HEK293 (cell line): ENCODE measurements around the gene DCAF6.

Experiments
- MEIS1 ChIP-seq: sonication (generic); formaldehyde crosslinking; IDR thresholded peaks from 2 replicates; pipeline ENCODE4 v1.8.1; 2022; ENCODE audit warnings: missing genetic modification reagents, mild to moderate bottlenecking, borderline replicate concordance
- ZNF112 ChIP-seq: fragments of 450-650 bp; formaldehyde crosslinking; IDR thresholded peaks from 2 replicates; pipeline ENCODE4 v1.5.0; 2017; ENCODE audit warnings: missing biosample characterization, missing genetic modification characterization
- ZNF24 ChIP-seq: fragments of 450-650 bp; formaldehyde crosslinking; IDR thresholded peaks from 2 replicates; pipeline ENCODE4 v1.5.1; 2016; ENCODE audit warnings: missing biosample characterization, missing genetic modification characterization
- ZNF302 ChIP-seq: fragments of 450-650 bp; formaldehyde crosslinking; IDR thresholded peaks from 2 replicates; pipeline ENCODE4 v1.5.1; 2016; ENCODE audit warnings: missing biosample characterization, missing genetic modification characterization, low read depth
- ZNF776 ChIP-seq: fragments of 450-650 bp; formaldehyde crosslinking; IDR thresholded peaks from 2 replicates; pipeline ENCODE4 v1.5.0; 2017; ENCODE audit warnings: missing biosample characterization, missing genetic modification characterization, borderline replicate concordance
- ZSCAN30 ChIP-seq: fragments of 450-650 bp; IDR thresholded peaks from 2 replicates; pipeline ENCODE4 v1.5.1; 2018; ENCODE audit warnings: missing biosample characterization, mild to moderate bottlenecking, missing genetic modification characterization, moderate library complexity
- TF ChIP-seq, protein P1 (sequence below): fragments of 450-650 bp; formaldehyde crosslinking; IDR thresholded peaks from 2 replicates; pipeline ENCODE4 v1.5.1; 2016; ENCODE audit warnings: missing biosample characterization, missing genetic modification characterization

GRCh38 chr1:168104535-168104934 is 168.1 kb downstream of the DCAF6 start:
- TF ChIP-seq, protein P1, sequence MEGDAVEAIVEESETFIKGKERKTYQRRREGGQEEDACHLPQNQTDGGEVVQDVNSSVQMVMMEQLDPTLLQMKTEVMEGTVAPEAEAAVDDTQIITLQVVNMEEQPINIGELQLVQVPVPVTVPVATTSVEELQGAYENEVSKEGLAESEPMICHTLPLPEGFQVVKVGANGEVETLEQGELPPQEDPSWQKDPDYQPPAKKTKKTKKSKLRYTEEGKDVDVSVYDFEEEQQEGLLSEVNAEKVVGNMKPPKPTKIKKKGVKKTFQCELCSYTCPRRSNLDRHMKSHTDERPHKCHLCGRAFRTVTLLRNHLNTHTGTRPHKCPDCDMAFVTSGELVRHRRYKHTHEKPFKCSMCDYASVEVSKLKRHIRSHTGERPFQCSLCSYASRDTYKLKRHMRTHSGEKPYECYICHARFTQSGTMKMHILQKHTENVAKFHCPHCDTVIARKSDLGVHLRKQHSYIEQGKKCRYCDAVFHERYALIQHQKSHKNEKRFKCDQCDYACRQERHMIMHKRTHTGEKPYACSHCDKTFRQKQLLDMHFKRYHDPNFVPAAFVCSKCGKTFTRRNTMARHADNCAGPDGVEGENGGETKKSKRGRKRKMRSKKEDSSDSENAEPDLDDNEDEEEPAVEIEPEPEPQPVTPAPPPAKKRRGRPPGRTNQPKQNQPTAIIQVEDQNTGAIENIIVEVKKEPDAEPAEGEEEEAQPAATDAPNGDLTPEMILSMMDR = no peak
- TF ChIP-seq ZNF112 (no peak), ZNF302 (tag by site-specific recombination) (no peak), ZSCAN30 (tag by site-specific recombination) (no peak), ZNF776 (tag by site-specific recombination) (no peak), ZNF24 (tag by site-specific recombination) (no peak), MEIS1 (CRISPR knock-in tag) (no peak)
